Right lobe of liver (tissue), 6 donors: ENCODE measurements around the gene HDC. TPM values are rescaled to one million over a fixed set of nuclear protein-coding genes. Genes with fewer than 3 reads are reported as not detected.
A peak's percentile ranks its signal among the peaks of the same experiment; 100 is the strongest.

Source experiments
- ATAC-seq, 4 donors: fragments of 200-7000 bp; cut with Tn5 transposase; one replicate each; pipeline ENCODE4 v1.9.1; 2020; ENCODE audit warnings: mild to moderate bottlenecking in 4 of 4, moderate library complexity in 4 of 4
- DNase-seq, 3 donors: peaks; one replicate each; pipeline ENCODE4 v3.0.0-alpha.2; 2020
- H3K27ac ChIP-seq, 3 donors: fragments of 200-600 bp; one replicate each; pipeline ENCODE4 v1.8.0; 2022
- H3K27me3 ChIP-seq, 2 donors: fragments of 200-600 bp; one replicate each; pipeline ENCODE4 v1.8.0; 2022
- H3K36me3 ChIP-seq, 4 donors: fragments of 200-600 bp; sonication (generic) in 1 of 4; one replicate each; pipeline versions ENCODE4 v1.5.1 to v1.8.0; 2017 to 2022; ENCODE audit warnings: control low read depth in 1 of 4
- H3K4me1 ChIP-seq, 4 donors: fragments of 200-600 bp; sonication (generic) in 1 of 4; one replicate each; pipeline versions ENCODE4 v1.5.1 to v1.8.0; 2017 to 2022; ENCODE audit warnings: control low read depth in 1 of 4
- H3K4me3 ChIP-seq, 3 donors: fragments of 200-600 bp; one replicate each; pipeline ENCODE4 v1.8.0; 2022
- H3K9me3 ChIP-seq, 4 donors: fragments of 200-600 bp; sonication (generic) in 1 of 4; one replicate each; pipeline versions ENCODE4 v1.5.1 to v1.8.0; 2017 to 2022; ENCODE audit warnings: control low read depth in 1 of 4
- CTCF ChIP-seq, 4 donors: fragments of 200-600 bp in 3 of 4; fragments of 450-650 bp in 1 of 4; IDR thresholded peaks; one replicate each; pipeline versions ENCODE4 v1.5.1 to v1.8.0; 2016 to 2022; ENCODE audit warnings: antibody characterized with exemption in 4 of 4, mild to moderate bottlenecking in 2 of 4
- POLR2A ChIP-seq: fragments of 450-650 bp; IDR thresholded peaks from one replicate; pipeline ENCODE4 v1.6.1; 2017; ENCODE audit warnings: antibody characterized with exemption, mild to moderate bottlenecking
- WGBS: methylation state at CpG from one replicate; pipeline ENCODE4 v1.1.6; 2018; ENCODE audit warnings: low coverage, low lambda C conversion rate; ENCODE audit not compliant: insufficient coverage; ENCODE audit errors: missing lambda C conversion rate; 5-methylcytosine and 5-hydroxymethylcytosine counted together
- intact Hi-C, 2 donors: fragments of 100-400 bp; cut with DNase I; formaldehyde crosslinking; loops; one replicate each; pipeline versions ENCODE4 v1.11.2 to v1.14.1; 2022
- total RNA-seq, 6 experiments: library from RNA; depleted of rRNA in 2 of 6; stranded (reverse); fragments of >200 nt in 2 of 6; fragmentation: NEBNext Ultra II Directional in 3 of 6; extraction: Animal tissue kit (Norgen Biotek cat#: 25700) in 3 of 6; gene quantifications; one replicate each; pipeline versions ENCODE4 v1.1.0 to v1.2.4, GENCODE V29; 2016 to 2023
- donor health status: DM: no; HTN: yes; CAD: no.
- donor health status: DM: no; HTN: no; CAD: no.
- donor health status: DM: no; HTN: no; CAD: no.
- donor health status: DM: no; HTN: yes; CAD: no.
- donor health status: DM: no; HTN: yes; CAD: no.

The HDC gene
- total RNA-seq, 6 experiments from 2014 or later = 0.26 to 0.47 (median 0.34) TPM; not detected in 3

GRCh38 chr15:50257332-50257731, 8.2 kb downstream of the HDC start:
- H3K27me3 ChIP-seq = no peaks in the 10 kb centered on the region
- WGBS = 100% methylated on average over 2 of the region's 8 CpGs
- no peak overlapping the region for H3K27ac ChIP-seq
- ATAC-seq (no peak), DNase-seq (no peak)
- no peak overlapping the region for H3K4me3 ChIP-seq
- intact Hi-C loops = loop anchor here in 1 of 2 donors (10.0 kb wide), 1 partner anchor 73 kb away; the partner anchor contains the start of gene SLC27A2
- H3K4me1 ChIP-seq = peaks cover 0 to 7% (median 0%) of the 10 kb centered on the region in 4 donors
- H3K9me3 ChIP-seq = no peaks in the 10 kb centered on the region
- TF ChIP-seq POLR2A (no peak), CTCF (IDR thresholded peaks at IDR 0.05) (no peak)
- no peaks in the 10 kb centered on the region for H3K36me3 ChIP-seq

GRCh38 chr15:50256188-50257041, 9.1 kb downstream of the HDC start:
- intact Hi-C loops = loop anchor here in 1 of 2 donors (10.0 kb wide), 1 partner anchor 72 kb away; the partner anchor contains the start of gene SLC27A2
- H3K36me3 ChIP-seq = no peaks in the 10 kb centered on the region
- no peaks in the 10 kb centered on the region for H3K9me3 ChIP-seq
- ATAC-seq (no peak), DNase-seq (no peak)
- peaks cover 0 to 8% (median 0%) of the 10 kb centered on the region in 4 donors for H3K4me1 ChIP-seq
- WGBS = 60% methylated on average over 5 of the region's 5 CpGs
- no peaks in the 10 kb centered on the region for H3K27me3 ChIP-seq
- no peak overlapping the region for H3K27ac ChIP-seq
- TF ChIP-seq POLR2A = no peak
- TF ChIP-seq CTCF (IDR thresholded peaks at IDR 0.05) = no peak
- H3K4me3 ChIP-seq = no peak overlapping the region

- ATAC-seq (no peak), DNase-seq (no peak)
- no peaks in the 10 kb centered on the region for H3K36me3 ChIP-seq
- no peak overlapping the region for H3K27ac ChIP-seq
- peaks cover 0 to 39% (median 17%) of the 10 kb centered on the region in 4 donors for H3K4me1 ChIP-seq
- no peak overlapping the region for H3K4me3 ChIP-seq
- TF ChIP-seq CTCF (IDR thresholded peaks at IDR 0.05) (no peak), POLR2A (no peak)
- intact Hi-C loops = loop anchor here in 1 of 2 donors (10.0 kb wide), 1 partner anchor 68 kb away; the partner anchor contains the start of gene SLC27A2
- H3K27me3 ChIP-seq = no peaks in the 10 kb centered on the region
- no peaks in the 10 kb centered on the region for H3K9me3 ChIP-seq
- 98% methylated on average over 11 of the region's 11 CpGs for WGBS
Measured at GRCh38 chr15:50252556-50252955, 13.0 kb downstream of the HDC start.

GRCh38 chr15:50251638-50252182, 13.8 kb downstream of the HDC start:
- Histone ChIP-seq H3K36me3 (no peaks in the 10 kb centered on the region), H3K27me3 (no peaks in the 10 kb centered on the region), H3K4me1 (peaks cover 0 to 47% (median 21%) of the 10 kb centered on the region in 4 donors), H3K9me3 (no peaks in the 10 kb centered on the region), H3K27ac (peak overlapping the region in 1 of 3 donors; percentile 31), H3K4me3 (no peak overlapping the region)
- 87% methylated on average over 6 of the region's 11 CpGs for WGBS
- no peak for TF ChIP-seq CTCF (IDR thresholded peaks at IDR 0.05)
- TF ChIP-seq POLR2A = no peak
- intact Hi-C loops = loop anchor here in 1 of 2 donors (10.0 kb wide), 1 partner anchor 67 kb away; the partner anchor contains the start of gene SLC27A2
- DNase-seq (no peak), ATAC-seq (no peak)
